ENCODE results near the gene ERCC2.

Gene ERCC2

GRCh38 chr19:45303269-45304060, 66.9 kb downstream of the ERCC2 start:
- no peak for DNase-seq (ENCODE audit: low read depth)

GRCh38 chr19:45302416-45302815, 68.0 kb downstream of the ERCC2 start:
- DNase-seq (ENCODE audit: low read depth): no peak
